GM12878 (cell line): ENCODE results near the gene NOTCH3.

Experiments used
- POLR2A ChIP-seq: IDR thresholded peaks from 2 replicates; pipeline ENCODE4 v1.6.1; 2011; ENCODE audit warnings: low read depth, mild to moderate bottlenecking, low read length
- SP1 ChIP-seq: IDR thresholded peaks from one replicate; pipeline ENCODE4 v1.6.1; 2011; ENCODE audit warnings: low read depth, low read length

GRCh38 chr19:15247107-15248014, 46.6 kb upstream of the NOTCH3 start:
- TF ChIP-seq SP1 = no peak
- TF ChIP-seq POLR2A = 0 out of 2 replicates have a peak, but pooled peaks have one; percentile 42
